K562 (cell line): Measurements from ENCODE around the gene NCF2. TPM values are rescaled to one million over a fixed set of nuclear protein-coding genes. Genes with fewer than 3 reads are reported as not detected.

ENCODE experiments used
- ARID3B ChIP-seq: fragments of 250-450 bp; sonication (Bioruptor Pico); IDR thresholded peaks from 2 replicates; pipeline ENCODE4 v1.4.0; 2020; ENCODE audit warnings: borderline replicate concordance
- CEBPG ChIP-seq, 3 experiments: fragments of 200-800 bp in 1 of 3; sonication (Bioruptor generic) in 1 of 3; sonication (generic) in 1 of 3; formaldehyde crosslinking in 1 of 3; IDR thresholded peaks in 2 of 3; conservative IDR thresholded peaks in 1 of 3; 2 replicates each; pipeline versions ENCODE4 v1.6.1 to v1.8.0; 2016 to 2022; ENCODE audit warnings: missing compliant biosample characterization in 2 of 3, missing genetic modification characterization in 2 of 3, mild to moderate bottlenecking in 1 of 3, missing genetic modification reagents in 1 of 3
- MITF ChIP-seq: IDR thresholded peaks from 2 replicates; pipeline ENCODE4 v1.6.1; 2014; ENCODE audit warnings: antibody characterized with exemption
- MXD1 ChIP-seq: fragments of 250-450 bp; sonication (Bioruptor Pico); IDR thresholded peaks from 2 replicates; pipeline ENCODE4 v1.8.0; 2021; ENCODE audit warnings: borderline replicate concordance, mild to moderate bottlenecking, moderate library complexity; ENCODE audit not compliant: poor library complexity, severe bottlenecking
- NFE2 ChIP-seq: IDR thresholded peaks from 2 replicates; pipeline ENCODE4 v1.6.1; 2014; ENCODE audit warnings: antibody characterized with exemption, low read depth
- POLR2H ChIP-seq: IDR thresholded peaks from 2 replicates; pipeline ENCODE4 v1.6.1; 2016; ENCODE audit warnings: missing genetic modification characterization, low read depth, mild to moderate bottlenecking, control low read depth, missing compliant biosample characterization, moderate library complexity
- PRDM10 ChIP-seq: fragments of 450-650 bp; IDR thresholded peaks from 2 replicates; pipeline ENCODE4 v1.6.1; 2018; ENCODE audit not compliant: partially characterized antibody
- RBM15 ChIP-seq: fragments of 200-400 bp; formaldehyde crosslinking; IDR thresholded peaks from 2 replicates; pipeline ENCODE4 v1.6.1; 2018; ENCODE audit warnings: mild to moderate bottlenecking, low read length, moderate library complexity; ENCODE audit not compliant: insufficient read depth
- SRSF7 ChIP-seq: fragments of 200-400 bp; formaldehyde crosslinking; optimal IDR thresholded peaks from 2 replicates; pipeline ENCODE3; 2017; ENCODE audit warnings: mild to moderate bottlenecking, low read depth, low read length
- THAP12 ChIP-seq: fragments of 250-450 bp; sonication (Bioruptor Pico); IDR thresholded peaks from 2 replicates; pipeline ENCODE4 v1.9.0; 2021; ENCODE audit warnings: mild to moderate bottlenecking, inconsistent platforms
- ZKSCAN3 ChIP-seq: fragments of 250-450 bp; sonication (Bioruptor Pico); IDR thresholded peaks from 2 replicates; pipeline ENCODE4 v1.4.0; 2020
- ZNF347 ChIP-seq: fragments of 450-650 bp; formaldehyde crosslinking; IDR thresholded peaks from 2 replicates; pipeline ENCODE4 v1.4.0; 2020; ENCODE audit warnings: low read depth, mild to moderate bottlenecking, moderate library complexity
- ZNF41 ChIP-seq: fragments of 250-450 bp; sonication (Bioruptor Pico); conservative IDR thresholded peaks from 2 replicates; pipeline ENCODE4 v1.4.0; 2020; ENCODE audit warnings: mild to moderate bottlenecking
- ZNF764 ChIP-seq: fragments of 250-450 bp; sonication (Bioruptor Pico); IDR thresholded peaks from 2 replicates; pipeline ENCODE4 v1.4.0; 2020; ENCODE audit warnings: low read depth, mild to moderate bottlenecking, moderate library complexity
- polyA plus RNA-seq, 8 experiments: library from polyadenylated mRNA; depleted of rRNA in 4 of 8; stranded (reverse) in 5 of 8; unstranded in 3 of 8; fragments of >200 nt; fragmentation: Nextera tagmentation in 2 of 8; fragmentation: Illumina TruSeq in 1 of 8; extraction: Ambion mirVana in 2 of 8; extraction: Trizol in 1 of 8; gene quantifications; 2 replicates each; pipeline versions ENCODE4 v1.2.1 to v1.2.3, GENCODE V29; 2011 to 2014; ENCODE audit warnings: inconsistent platforms in 1 of 8, missing spikeins in 1 of 8
- total RNA-seq, 7 experiments: library from RNA; depleted of rRNA in 6 of 7; stranded (reverse); fragments of >200 nt in 6 of 7; fragmentation: Illumina TruSeq in 2 of 7; extraction: Trizol in 2 of 7; gene quantifications; 2 replicates each; pipeline versions ENCODE4 v1.2.1 to v1.2.3, GENCODE V29; 2011 to 2021; ENCODE audit warnings: low replicate concordance in 1 of 7

NCF2 gene
- total and polyA plus RNA-seq, 9 of the 15 experiments (the other 6 are each of a cell fraction or from before 2014, with no cell fraction given), result 0.07 to 0.54 (median 0.16) TPM; not detected in 3

DNA sequence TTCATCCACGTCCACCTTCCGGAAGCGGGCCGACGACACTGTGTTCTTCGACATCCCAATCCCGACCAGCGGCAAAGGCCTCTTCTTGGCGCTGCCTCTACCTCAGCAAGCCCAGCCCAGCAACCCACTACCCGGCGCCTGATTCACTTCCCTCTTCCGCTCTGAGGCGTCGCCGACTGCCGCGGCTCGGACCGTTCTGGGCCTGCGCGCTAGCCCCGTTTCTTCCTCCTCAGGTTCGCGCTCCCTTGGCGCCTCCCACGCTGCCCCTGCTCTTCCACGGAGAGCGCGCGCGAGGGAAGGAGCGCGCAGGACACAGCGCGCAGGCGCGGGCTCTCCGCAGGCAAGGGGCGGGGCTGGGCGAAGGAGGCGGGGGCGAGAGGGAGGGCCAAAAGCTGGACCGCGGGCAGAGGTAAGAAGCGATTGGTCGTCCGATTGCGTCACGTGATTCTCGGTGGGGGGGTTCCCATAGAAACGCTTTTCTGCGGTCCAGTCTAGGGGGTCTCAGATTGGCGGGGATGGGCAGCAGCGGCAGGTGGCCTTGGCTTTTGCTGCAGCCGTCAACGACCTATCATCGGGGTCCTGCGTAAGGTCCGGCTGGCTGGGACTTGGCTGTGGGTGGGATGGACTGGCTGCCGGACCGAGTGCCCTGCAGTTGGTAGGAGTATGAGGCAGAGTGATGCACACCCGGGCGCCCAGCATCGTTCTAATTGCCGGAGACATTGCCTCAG lies 45.5 kb upstream of the NCF2 start, which contains the start of gene ARPC5 (continued):
- TF ChIP-seq PRDM10, result no peak
- peak; percentile 76 for TF ChIP-seq POLR2H (tag)
- TF ChIP-seq ARID3B (CRISPR knock-in tag), result no peak
- TF ChIP-seq THAP12, result peak; percentile 90
- no peak for TF ChIP-seq NFE2
- no peak for TF ChIP-seq MXD1 (CRISPR knock-in tag)
- TF ChIP-seq RBM15, result no peak
- peak; percentile 74 for TF ChIP-seq CEBPG (CRISPR knock-in tag; IDR thresholded peaks at IDR 0.05)
- peak; percentile 92 to 94 for TF ChIP-seq CEBPG (tag; conservative IDR thresholded peaks at IDR 0.05 in 1 of 2, IDR thresholded peaks at IDR 0.05 in 1 of 2)
- peak; percentile 67; the same call in 1 of the 2 replicates for TF ChIP-seq MITF
- no peak for TF ChIP-seq ZNF764 (CRISPR knock-in tag)
- TF ChIP-seq ZNF347 (CRISPR knock-in tag), result no peak
- no peak for TF ChIP-seq SRSF7
- TF ChIP-seq ZKSCAN3, result no peak
- TF ChIP-seq ZNF41 (CRISPR knock-in tag), result no peak
